A549 (cell line): ENCODE measurements around the gene PRKAG2. TPM values are rescaled to one million over a fixed set of nuclear protein-coding genes. Genes with fewer than 3 reads are reported as not detected.
A peak's percentile ranks its signal among the peaks of the same experiment; 100 is the strongest.

Source experiments
- ATAC-seq, 2 experiments: fragments of 200-7000 bp in 1 of 2; fragments of >200 bp in 1 of 2; cut with Nextera tagmentation in 1 of 2; cut with Tn5 transposase in 1 of 2; 3 replicates each; pipeline versions ENCODE4 v1.8.0 to v1.9.1; 2018 to 2020; ENCODE audit warnings: mild to moderate bottlenecking in 1 of 2, moderate library complexity in 1 of 2
- CTCF ChIA-PET: fragments of 300-600 bp; sonication (Branson Sonifier 250); formaldehyde crosslinking; extraction: SDS; loops from one replicate; lab custom pipeline; 2021; ENCODE audit warnings: antibody characterized with exemption, inconsistent platforms; lab: Yijun Ruan, JAX
- POLR2A ChIA-PET: fragments of 350-600 bp; formaldehyde crosslinking; extraction: SDS; loops from one replicate; lab custom pipeline; 2021; ENCODE audit warnings: antibody characterized with exemption, inconsistent platforms; lab: Yijun Ruan, JAX
- DNase-seq, 2 experiments: peaks; one replicate each; pipeline versions ENCODE4 v3.0.0 to v3.0.0-alpha.2; 2011 to 2016; ENCODE audit warnings: low read depth in 1 of 2, low spot score in 1 of 2
- FAIRE-seq: peaks from 2 replicates; lab custom pipeline; 2011; peaks lifted over from hg19 to GRCh38; lab: Jason Lieb, UNC
- H3K27ac ChIP-seq, 2 experiments: fragments of >200 bp; sonication (Bioruptor Twin); formaldehyde crosslinking; 3 replicates each; pipeline ENCODE4 v1.5.1; 2016 to 2017
- H3K4me1 ChIP-seq: fragments of >200 bp; sonication (Bioruptor Twin); formaldehyde crosslinking; 3 replicates; pipeline ENCODE4 v1.6.1; 2016
- H3K4me2 ChIP-seq: fragments of >200 bp; sonication (Bioruptor Twin); formaldehyde crosslinking; 3 replicates; pipeline ENCODE4 v1.6.1; 2016
- H3K4me3 ChIP-seq: fragments of >200 bp; sonication (Bioruptor Twin); formaldehyde crosslinking; 3 replicates; pipeline ENCODE4 v1.5.1; 2016
- H3K9me3 ChIP-seq: fragments of >200 bp; sonication (Bioruptor Twin); formaldehyde crosslinking; 3 replicates; pipeline ENCODE4 v1.6.1; 2016
- ATOH8 ChIP-seq: fragments of 250-450 bp; sonication (Bioruptor Pico); IDR thresholded peaks from 2 replicates; pipeline ENCODE4 v1.5.0; 2020; ENCODE audit warnings: low read depth, mild to moderate bottlenecking, moderate library complexity
- BCL3 ChIP-seq: fragments of >200 bp; sonication (Bioruptor Twin); formaldehyde crosslinking; IDR thresholded peaks from 3 replicates; pipeline ENCODE4 v1.6.1; 2016
- CBX2 ChIP-seq: fragments of 200-600 bp; sonication (generic); IDR thresholded peaks from 2 replicates; pipeline ENCODE4 v1.6.1; 2016; ENCODE audit warnings: low read depth, mild to moderate bottlenecking, borderline replicate concordance
- CEBPB ChIP-seq, 2 experiments: fragments of >200 bp in 1 of 2; sonication (Bioruptor Twin) in 1 of 2; formaldehyde crosslinking in 1 of 2; IDR thresholded peaks; 2 replicates each; pipeline ENCODE4 v1.6.1; 2012 to 2016
- EHF ChIP-seq: fragments of 250-450 bp; sonication (Bioruptor Pico); IDR thresholded peaks from 2 replicates; pipeline ENCODE4 v1.5.0; 2020; ENCODE audit warnings: mild to moderate bottlenecking
- EHMT2 ChIP-seq: fragments of 200-600 bp; sonication (generic); IDR thresholded peaks from 2 replicates; pipeline ENCODE4 v1.6.1; 2016; ENCODE audit warnings: antibody characterized with exemption, low read depth, mild to moderate bottlenecking, moderate library complexity
- FOSL2 ChIP-seq, 2 experiments: fragments of 450-650 bp in 1 of 2; fragments of >200 bp in 1 of 2; sonication (Bioruptor Twin) in 1 of 2; formaldehyde crosslinking; IDR thresholded peaks; 2 replicates each; pipeline versions ENCODE4 v1.5.0 to v1.6.1; 2016 to 2020; ENCODE audit warnings: mild to moderate bottlenecking in 1 of 2, moderate library complexity in 1 of 2
- HDAC2 ChIP-seq: fragments of 200-600 bp; sonication (generic); IDR thresholded peaks from 2 replicates; pipeline ENCODE4 v1.6.1; 2016
- HMGXB4 ChIP-seq: fragments of 250-450 bp; sonication (Bioruptor Pico); IDR thresholded peaks from 2 replicates; pipeline ENCODE4 v1.5.0; 2021; ENCODE audit warnings: mild to moderate bottlenecking, moderate library complexity, borderline replicate concordance
- HOXB13 ChIP-seq: fragments of 250-450 bp; sonication (Bioruptor Pico); IDR thresholded peaks from 2 replicates; pipeline ENCODE4 v1.5.0; 2020; ENCODE audit warnings: low read depth, mild to moderate bottlenecking, moderate library complexity
- KDM1A ChIP-seq: fragments of 200-600 bp; sonication (generic); IDR thresholded peaks from 2 replicates; pipeline ENCODE4 v1.6.1; 2016; ENCODE audit warnings: low read depth, mild to moderate bottlenecking
- MAX ChIP-seq: IDR thresholded peaks from 2 replicates; pipeline ENCODE4 v1.6.1; 2012
- MAZ ChIP-seq: fragments of 150-350 bp; IDR thresholded peaks from 2 replicates; pipeline ENCODE4 v1.6.1; 2014; ENCODE audit warnings: antibody characterized with exemption, low read depth, low read length, borderline replicate concordance
- MYC ChIP-seq: IDR thresholded peaks from 2 replicates; pipeline ENCODE4 v1.6.1; 2012; ENCODE audit warnings: mild to moderate bottlenecking, inconsistent platforms, low read length, improper control_type of control experiment, borderline replicate concordance
- PBX3 ChIP-seq: IDR thresholded peaks from 2 replicates; pipeline ENCODE4 v1.6.1; 2012
- PHF8 ChIP-seq: fragments of 200-600 bp; sonication (generic); IDR thresholded peaks from 2 replicates; pipeline ENCODE4 v1.6.1; 2016; ENCODE audit warnings: low read depth, mild to moderate bottlenecking, antibody characterized with exemption, moderate library complexity, borderline replicate concordance
- POLR2A ChIP-seq: IDR thresholded peaks from 2 replicates; pipeline ENCODE4 v1.6.1; 2012; ENCODE audit warnings: mild to moderate bottlenecking, low read length
- REST ChIP-seq: fragments of 200-600 bp; sonication (generic); IDR thresholded peaks from 2 replicates; pipeline ENCODE4 v1.6.1; 2016; ENCODE audit warnings: antibody characterized with exemption, mild to moderate bottlenecking, moderate library complexity
- TP53 ChIP-seq: fragments of 250-450 bp; sonication (Bioruptor Pico); IDR thresholded peaks from 2 replicates; pipeline ENCODE4 v1.5.0; 2021; ENCODE audit warnings: mild to moderate bottlenecking, moderate library complexity
- WGBS: methylation state at CpG from one replicate; pipeline ENCODE4 v1.1.6; 2017; ENCODE audit errors: missing lambda C conversion rate; 5-methylcytosine and 5-hydroxymethylcytosine counted together
- polyA plus RNA-seq, 4 experiments: library from polyadenylated mRNA; depleted of rRNA in 3 of 4; stranded (reverse); fragments of >200 nt; fragmentation: RNase III in 1 of 4; extraction: RNeasy Plus Mini Kit Qiagen cat#74134 plus additional on column Dnase treatment in 1 of 4; gene quantifications; 2 replicates in 3 of 4; 3 replicates in 1 of 4; pipeline ENCODE4 v1.2.3, GENCODE V29; 2011 to 2017

Gene PRKAG2
- polyA plus RNA-seq, 2 of the 4 experiments (the other 2 are of a cell fraction), result 26.5 to 31.7 TPM

- no peak for TF ChIP-seq BCL3
- TF ChIP-seq REST, result no peak
Measured at GRCh38 chr7:151644554-151644953, 232.4 kb downstream of the PRKAG2 start (continued).

- DNase-seq, result no peak
- no peak overlapping the region for H3K27ac ChIP-seq
- no peak overlapping the region for H3K4me2 ChIP-seq
- FAIRE-seq, result no peak
- no peak overlapping the region for H3K4me3 ChIP-seq
- H3K4me1 ChIP-seq, result peaks cover 14% of the 10 kb centered on the region
- 50% methylated on average over 3 of the region's 3 CpGs for WGBS
- ATAC-seq, result no peak
- ChIA-PET CTCF (interaction anchor here (1.1 to 4.3 kb wide), 7 partner anchors 11 to 117 kb away, joined by 3 to 30 read pairs (median 3); no protein-coding TSS in a partner anchor), POLR2A (no interaction called here)
- TF ChIP-seq PBX3, result no peak
- no peak for TF ChIP-seq KDM1A
- TF ChIP-seq CEBPB (IDR thresholded peaks at IDR 0.05), result no peak
- TF ChIP-seq EHF, result no peak
- no peak for TF ChIP-seq ATOH8 (CRISPR knock-in tag)
- peaks cover 6% of the 10 kb centered on the region; the same call in 1 of the 3 replicates for H3K9me3 ChIP-seq
Measured at GRCh38 chr7:151642746-151643145, 234.2 kb downstream of the PRKAG2 start.

GRCh38 chr7:151641587-151641986 lies 235.3 kb downstream of the PRKAG2 start:
- FAIRE-seq (no peak), DNase-seq (no peak), ATAC-seq (no peak)
- no peak overlapping the region for H3K4me3 ChIP-seq
- ChIA-PET POLR2A (no interaction called here), CTCF (interaction anchor here (1.1 to 4.3 kb wide), 3 partner anchors 10 to 55 kb away, joined by 3 to 30 read pairs (median 3); no protein-coding TSS in a partner anchor)
- H3K4me1 ChIP-seq, result peaks cover 20% of the 10 kb centered on the region
- no peak overlapping the region for H3K4me2 ChIP-seq
- peaks cover 6% of the 10 kb centered on the region; the same call in 1 of the 3 replicates for H3K9me3 ChIP-seq
- 95% methylated on average over 2 of the region's 2 CpGs for WGBS
- H3K27ac ChIP-seq, result peak overlapping the region in 1 of 2 experiments; percentile 59; a peak in 2 of 6 replicates
- TF ChIP-seq POLR2A (no peak), HMGXB4 (CRISPR knock-in tag) (no peak), PHF8 (no peak), REST (no peak), MAX (no peak), CBX2 (no peak), KDM1A (no peak), MYC (no peak), TP53 (CRISPR knock-in tag) (no peak), EHF (no peak), EHMT2 (no peak), FOSL2 (IDR thresholded peaks at IDR 0.05) (no peak), FOSL2 (CRISPR knock-in tag; IDR thresholded peaks at IDR 0.05) (no peak), BCL3 (no peak), HOXB13 (CRISPR knock-in tag) (no peak), HDAC2 (no peak), MAZ (no peak)
